Dendritic cell treated with granulocyte-macrophage colony-stimulating factor and Interleukin-4, amounts not matched to agents 40 ng/mL and 50 ng/mL, for 4 days (primary cell): Measurements from ENCODE around the gene GSTA5.
"Not testable (repeated sequence)": the region's sequence is repeated elsewhere in the genome, so short reads cannot be mapped to it uniquely, and the experiment has no call there.

Experiments used
- H3K27ac Mint-ChIP-seq: one replicate; pipeline ENCODE4 v1.8.0; 2022; ENCODE audit warnings: mild to moderate bottlenecking, mixed read lengths
- H3K27me3 Mint-ChIP-seq: one replicate; pipeline ENCODE4 v1.8.0; 2022; ENCODE audit warnings: mild to moderate bottlenecking, mixed read lengths
- H3K36me3 Mint-ChIP-seq: one replicate; pipeline ENCODE4 v1.8.0; 2022; ENCODE audit warnings: low read depth, mixed read lengths
- H3K4me1 Mint-ChIP-seq: one replicate; pipeline ENCODE4 v1.8.0; 2022; ENCODE audit warnings: low read depth, mixed read lengths
- H3K4me3 Mint-ChIP-seq: one replicate; pipeline ENCODE4 v1.8.0; 2022; ENCODE audit warnings: mild to moderate bottlenecking, moderate library complexity, mixed read lengths
- H3K9me3 Mint-ChIP-seq: one replicate; pipeline ENCODE4 v1.8.0; 2022; ENCODE audit warnings: mixed read lengths
- intact Hi-C: fragments of 100-400 bp; cut with micrococcal nuclease; formaldehyde crosslinking; loops from one replicate; pipeline ENCODE4 v1.15.0; 2022

Gene GSTA5

GRCh38 chr6:52789658-52790057 is 51.0 kb downstream of the GSTA5 start:
- not testable (repeated sequence) for H3K4me1 Mint-ChIP-seq, H3K27me3 Mint-ChIP-seq

DNA sequence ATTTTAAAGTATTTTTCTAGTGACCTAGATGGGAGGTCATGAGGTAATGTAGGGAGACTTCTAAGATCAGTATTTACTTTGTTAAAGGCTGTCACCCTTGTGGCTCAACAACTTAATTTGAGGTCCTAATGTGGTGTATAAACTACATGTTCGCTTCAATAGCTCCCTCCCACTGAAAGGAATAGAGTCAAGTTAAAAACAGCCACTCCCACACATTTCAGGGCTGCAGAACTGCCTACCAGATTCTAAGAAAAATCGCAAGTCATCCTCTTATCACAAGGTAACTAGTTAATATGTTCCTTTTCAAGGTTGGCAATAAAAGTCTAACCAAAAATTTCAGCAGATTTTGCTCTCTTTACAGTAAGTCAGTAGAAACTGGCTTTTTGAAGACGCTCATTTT is 52.1 kb downstream of the GSTA5 start:
- Mint-ChIP-seq H3K4me1 (no peaks in the 10 kb centered on the region), H3K9me3 (peaks cover 17% of the 10 kb centered on the region), H3K27ac (no peak overlapping the region), H3K27me3 (no peaks in the 10 kb centered on the region), H3K36me3 (no peaks in the 10 kb centered on the region), H3K4me3 (no peak overlapping the region)
- intact Hi-C loops, result no loop called here

More at GRCh38 chr6:52789658-52790057, 51.0 kb downstream of the GSTA5 start:
- peaks cover 17% of the 10 kb centered on the region for H3K9me3 Mint-ChIP-seq
- intact Hi-C loops, H3K4me3 Mint-ChIP-seq, H3K36me3 Mint-ChIP-seq, H3K27ac Mint-ChIP-seq: not testable (repeated sequence)

GRCh38 chr6:52787917-52788316 is 52.7 kb downstream of the GSTA5 start:
- no peaks in the 10 kb centered on the region for H3K27me3 Mint-ChIP-seq
- H3K36me3 Mint-ChIP-seq, result no peaks in the 10 kb centered on the region
- no peak overlapping the region for H3K27ac Mint-ChIP-seq
- no peak overlapping the region for H3K4me3 Mint-ChIP-seq
- intact Hi-C loops, result loop anchor here (2.0 kb wide), 1 partner anchor 39 kb away; no protein-coding TSS in a partner anchor
- peaks cover 17% of the 10 kb centered on the region for H3K9me3 Mint-ChIP-seq
- H3K4me1 Mint-ChIP-seq, result no peaks in the 10 kb centered on the region

DNA sequence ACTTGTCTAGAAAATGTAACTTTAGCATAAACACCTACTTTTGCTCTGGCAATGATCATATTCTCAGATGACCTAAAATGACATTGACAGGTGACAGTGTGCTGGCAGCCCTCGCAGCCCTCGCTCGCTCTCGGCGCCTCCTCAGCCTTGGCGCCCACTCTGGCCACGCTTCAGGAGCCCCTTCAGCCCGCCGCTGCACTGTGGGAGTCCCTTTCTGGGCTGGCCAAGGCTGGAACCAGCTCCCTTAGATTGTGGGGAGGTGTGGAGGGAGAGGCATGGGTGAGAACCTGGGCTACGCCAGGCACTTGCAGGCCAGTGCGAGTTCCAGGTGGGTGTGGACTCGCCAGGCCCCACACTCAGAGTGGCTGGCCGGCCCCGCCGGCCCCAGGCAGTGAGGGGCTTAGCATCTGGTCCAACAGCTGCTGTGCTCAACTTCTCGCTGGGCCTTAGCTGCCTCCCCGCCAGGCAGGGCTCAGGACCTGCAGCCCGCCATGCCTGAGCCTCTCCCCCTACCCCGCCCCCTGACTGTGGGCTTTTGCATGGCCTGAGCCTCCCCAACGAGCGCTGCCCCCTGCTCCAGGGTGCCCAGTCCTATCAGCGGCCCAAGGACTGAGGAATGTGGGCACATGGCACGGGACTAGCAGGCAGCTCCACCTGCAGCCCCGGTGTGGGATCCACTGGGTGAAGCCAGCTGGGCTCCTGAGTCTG is 54.2 kb downstream of the GSTA5 start:
- intact Hi-C loops, result loop anchor here (2.0 kb wide), 1 partner anchor 40 kb away; no protein-coding TSS in a partner anchor
- Mint-ChIP-seq H3K36me3 (no peaks in the 10 kb centered on the region), H3K27me3 (no peaks in the 10 kb centered on the region), H3K9me3 (peaks cover 9% of the 10 kb centered on the region), H3K4me3 (no peak overlapping the region), H3K4me1 (no peaks in the 10 kb centered on the region), H3K27ac (no peak overlapping the region)

DNA sequence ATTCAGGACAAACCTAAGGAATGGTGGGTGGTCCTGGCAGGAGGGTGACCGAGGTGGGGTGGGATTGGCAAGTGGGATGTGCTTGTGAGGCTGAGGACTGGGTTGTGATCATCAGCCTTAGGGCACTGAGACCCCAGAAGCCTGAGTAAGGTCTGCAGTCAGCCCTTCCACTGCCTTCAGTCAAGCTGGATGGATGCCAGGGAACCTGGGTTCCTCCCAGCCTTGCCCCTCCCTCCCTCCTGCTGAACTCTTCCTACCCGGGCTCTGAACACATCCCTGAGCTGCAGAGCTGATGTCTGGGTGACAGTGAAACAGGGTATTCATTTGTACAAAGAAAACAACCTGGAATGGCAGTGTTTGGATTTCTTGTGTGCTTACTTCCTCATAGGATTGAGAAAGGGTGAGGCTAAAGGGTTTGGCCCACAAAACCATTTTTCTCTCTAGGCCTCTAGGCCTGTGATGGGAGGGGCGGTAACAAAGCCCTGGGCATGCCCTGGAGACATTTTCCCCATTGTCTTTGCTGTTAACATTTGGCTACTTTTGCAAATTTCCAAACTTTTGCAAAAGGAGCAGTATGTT is 57.8 kb downstream of the GSTA5 start:
- H3K36me3 Mint-ChIP-seq, H3K27me3 Mint-ChIP-seq, H3K4me3 Mint-ChIP-seq, H3K4me1 Mint-ChIP-seq, H3K9me3 Mint-ChIP-seq, H3K27ac Mint-ChIP-seq, intact Hi-C loops: not testable (repeated sequence)

DNA sequence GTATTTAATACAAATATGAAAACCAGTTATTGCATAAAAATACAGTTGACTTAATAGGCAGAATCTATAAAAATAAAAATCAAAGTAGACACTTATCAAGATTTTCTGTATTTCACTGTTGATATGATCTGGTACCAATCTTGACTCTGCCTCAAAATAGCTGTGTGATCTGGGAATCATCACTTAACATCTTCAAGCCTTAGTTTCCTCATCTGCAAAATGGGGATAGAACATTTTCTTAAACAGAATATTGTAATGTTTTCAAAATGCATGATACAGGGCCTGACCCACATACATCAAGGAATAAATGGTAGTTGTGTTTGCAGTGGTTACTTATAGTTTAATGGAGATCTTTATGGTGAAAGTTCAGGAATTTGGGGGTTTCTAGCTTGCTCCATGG is 58.4 kb downstream of the GSTA5 start:
- H3K36me3 Mint-ChIP-seq, H3K27me3 Mint-ChIP-seq, intact Hi-C loops, H3K4me3 Mint-ChIP-seq, H3K9me3 Mint-ChIP-seq, H3K4me1 Mint-ChIP-seq, H3K27ac Mint-ChIP-seq: not testable (repeated sequence)
